ENCODE results near the gene ABI3.

DNA sequence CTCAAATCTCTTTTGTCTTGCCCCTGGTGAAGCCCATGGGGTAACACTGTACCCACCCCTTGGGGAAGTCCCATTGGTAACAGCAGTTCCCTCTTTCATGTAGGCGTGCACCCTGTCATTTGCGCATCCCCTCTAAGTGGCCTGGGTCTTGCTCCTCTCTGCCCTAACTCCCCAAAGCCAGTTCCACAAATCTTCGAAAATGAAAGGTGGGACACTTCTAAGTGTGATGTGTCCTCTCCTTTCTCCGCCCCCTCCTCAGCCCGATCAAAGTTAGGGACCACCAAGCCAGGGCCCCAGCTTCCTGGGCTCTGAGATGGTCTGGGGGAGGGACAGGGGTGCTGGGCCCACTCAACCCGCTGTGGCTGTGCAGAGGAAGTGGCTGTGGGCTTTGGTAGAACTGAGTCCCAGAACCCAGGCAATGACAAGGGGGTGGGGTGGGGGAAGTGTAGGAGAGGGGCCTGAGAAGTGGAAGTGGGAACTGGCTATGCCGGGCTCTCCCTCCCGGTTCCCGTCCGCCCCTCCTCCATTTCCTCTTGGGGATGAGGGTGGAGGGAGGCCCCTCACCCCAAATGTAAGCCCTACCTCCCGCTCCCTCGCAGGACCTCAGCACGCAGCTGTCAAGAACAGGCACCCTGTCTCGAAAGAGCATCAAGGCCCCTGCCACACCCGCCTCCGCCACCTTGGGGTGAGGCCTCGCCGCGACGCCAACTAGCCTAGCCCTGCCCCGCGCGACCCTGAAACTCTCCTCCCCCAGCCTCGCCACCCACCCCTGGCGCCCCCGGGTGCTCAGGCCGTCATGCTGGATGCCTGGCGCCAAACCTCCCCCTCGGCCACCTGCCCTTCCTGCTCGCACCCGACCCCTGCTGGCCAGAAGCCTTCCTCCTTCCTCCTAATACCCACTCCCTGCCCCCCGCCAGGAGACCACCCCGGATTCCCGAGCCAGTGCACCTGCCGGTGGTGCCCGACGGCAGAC, 8.7 kb downstream of the ABI3 start:
- TF ChIP-seq, protein P1, sequence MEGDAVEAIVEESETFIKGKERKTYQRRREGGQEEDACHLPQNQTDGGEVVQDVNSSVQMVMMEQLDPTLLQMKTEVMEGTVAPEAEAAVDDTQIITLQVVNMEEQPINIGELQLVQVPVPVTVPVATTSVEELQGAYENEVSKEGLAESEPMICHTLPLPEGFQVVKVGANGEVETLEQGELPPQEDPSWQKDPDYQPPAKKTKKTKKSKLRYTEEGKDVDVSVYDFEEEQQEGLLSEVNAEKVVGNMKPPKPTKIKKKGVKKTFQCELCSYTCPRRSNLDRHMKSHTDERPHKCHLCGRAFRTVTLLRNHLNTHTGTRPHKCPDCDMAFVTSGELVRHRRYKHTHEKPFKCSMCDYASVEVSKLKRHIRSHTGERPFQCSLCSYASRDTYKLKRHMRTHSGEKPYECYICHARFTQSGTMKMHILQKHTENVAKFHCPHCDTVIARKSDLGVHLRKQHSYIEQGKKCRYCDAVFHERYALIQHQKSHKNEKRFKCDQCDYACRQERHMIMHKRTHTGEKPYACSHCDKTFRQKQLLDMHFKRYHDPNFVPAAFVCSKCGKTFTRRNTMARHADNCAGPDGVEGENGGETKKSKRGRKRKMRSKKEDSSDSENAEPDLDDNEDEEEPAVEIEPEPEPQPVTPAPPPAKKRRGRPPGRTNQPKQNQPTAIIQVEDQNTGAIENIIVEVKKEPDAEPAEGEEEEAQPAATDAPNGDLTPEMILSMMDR (IDR thresholded peaks at IDR 0.05): peak; percentile 35
- no peak for TF ChIP-seq EZH2 (IDR thresholded peaks at IDR 0.05; ENCODE audit: borderline replicate concordance, insufficient read depth, low read depth, low read length, poor library complexity, severe bottlenecking)
